WI38 (cell line): ENCODE results near the gene TGM4.
"Not testable (repeated sequence)": the region's sequence is repeated elsewhere in the genome, so short reads cannot be mapped to it uniquely, and the experiment has no call there.

Experiments used
- H3K4me3 ChIP-seq: 2 replicates; pipeline ENCODE4 v1.5.1; 2011; ENCODE audit warnings: low read depth, mild to moderate bottlenecking, control low read depth, low read length
- TF ChIP-seq, protein P1 (sequence below): IDR thresholded peaks from 2 replicates; pipeline ENCODE4 v1.5.1; 2012; ENCODE audit warnings: low read depth, mild to moderate bottlenecking, control low read depth, low read length

Gene TGM4

DNA sequence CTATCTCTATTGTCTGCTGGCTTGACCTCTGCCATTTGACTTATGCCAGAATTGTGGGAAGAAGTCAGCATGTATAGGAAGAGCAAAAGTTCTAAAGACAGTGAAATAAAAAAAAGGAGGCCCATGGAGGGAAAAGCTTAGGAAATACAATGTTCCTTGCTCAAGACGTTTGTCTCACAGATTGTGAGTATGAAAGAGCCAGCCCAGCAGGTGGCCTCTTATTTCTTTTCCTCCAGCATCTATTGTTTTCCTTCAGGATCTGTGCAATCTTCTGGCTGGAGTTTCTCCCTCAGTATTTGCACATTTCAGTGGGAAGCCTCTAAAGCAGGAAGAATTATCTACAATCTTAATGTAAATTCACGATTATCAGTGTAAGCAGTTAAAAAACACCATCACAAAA, 57.9 kb downstream of the TGM4 start:
- H3K4me3 ChIP-seq = no peak overlapping the region
- TF ChIP-seq, protein P1, sequence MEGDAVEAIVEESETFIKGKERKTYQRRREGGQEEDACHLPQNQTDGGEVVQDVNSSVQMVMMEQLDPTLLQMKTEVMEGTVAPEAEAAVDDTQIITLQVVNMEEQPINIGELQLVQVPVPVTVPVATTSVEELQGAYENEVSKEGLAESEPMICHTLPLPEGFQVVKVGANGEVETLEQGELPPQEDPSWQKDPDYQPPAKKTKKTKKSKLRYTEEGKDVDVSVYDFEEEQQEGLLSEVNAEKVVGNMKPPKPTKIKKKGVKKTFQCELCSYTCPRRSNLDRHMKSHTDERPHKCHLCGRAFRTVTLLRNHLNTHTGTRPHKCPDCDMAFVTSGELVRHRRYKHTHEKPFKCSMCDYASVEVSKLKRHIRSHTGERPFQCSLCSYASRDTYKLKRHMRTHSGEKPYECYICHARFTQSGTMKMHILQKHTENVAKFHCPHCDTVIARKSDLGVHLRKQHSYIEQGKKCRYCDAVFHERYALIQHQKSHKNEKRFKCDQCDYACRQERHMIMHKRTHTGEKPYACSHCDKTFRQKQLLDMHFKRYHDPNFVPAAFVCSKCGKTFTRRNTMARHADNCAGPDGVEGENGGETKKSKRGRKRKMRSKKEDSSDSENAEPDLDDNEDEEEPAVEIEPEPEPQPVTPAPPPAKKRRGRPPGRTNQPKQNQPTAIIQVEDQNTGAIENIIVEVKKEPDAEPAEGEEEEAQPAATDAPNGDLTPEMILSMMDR = no peak

DNA sequence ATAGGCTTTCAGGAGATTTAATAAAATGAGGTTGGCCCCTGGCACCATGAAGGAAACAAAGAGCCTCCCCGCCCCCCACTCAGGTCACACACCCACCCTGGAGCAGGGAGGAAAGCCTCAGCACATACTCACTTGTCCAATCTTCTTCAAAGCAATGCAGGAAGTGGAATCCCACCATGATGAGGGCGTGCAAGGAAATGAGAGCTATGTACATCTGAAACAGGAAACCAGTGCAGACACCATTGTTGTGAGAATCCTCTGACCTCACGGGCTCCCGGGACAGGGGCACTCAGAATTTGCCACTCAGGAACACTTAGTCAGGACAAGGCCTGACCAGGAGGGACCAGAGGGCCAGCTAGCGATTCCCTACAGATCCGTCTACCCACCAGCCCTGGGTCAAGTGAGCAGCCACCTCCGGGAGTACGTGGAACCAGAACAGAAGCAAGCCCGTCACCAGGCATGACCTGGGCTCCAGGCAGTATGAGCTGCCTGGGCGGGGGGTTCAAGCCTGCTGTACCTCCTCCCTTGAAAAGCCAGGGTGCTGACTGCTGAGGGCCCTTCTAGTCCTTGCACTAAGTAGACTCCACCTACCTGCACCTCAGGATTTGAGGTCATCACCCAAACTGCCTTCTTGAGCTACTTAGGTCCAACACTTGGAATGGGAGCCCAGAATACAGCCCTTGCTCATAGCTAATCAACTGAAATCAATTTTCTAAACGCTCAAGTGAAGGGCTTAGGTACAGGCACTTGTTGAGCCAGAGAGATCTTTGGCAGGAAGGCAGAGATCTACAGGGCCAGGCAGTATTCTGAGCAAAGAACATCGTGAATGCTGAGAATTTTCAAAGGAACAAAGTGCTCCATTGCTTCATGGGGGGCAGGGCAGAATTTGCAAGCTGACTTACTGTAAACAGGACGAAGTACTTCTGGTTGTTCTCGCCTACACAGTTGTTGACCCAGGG, 58.9 kb downstream of the TGM4 start:
- TF ChIP-seq, protein P1 = no peak
- no peak overlapping the region for H3K4me3 ChIP-seq

DNA sequence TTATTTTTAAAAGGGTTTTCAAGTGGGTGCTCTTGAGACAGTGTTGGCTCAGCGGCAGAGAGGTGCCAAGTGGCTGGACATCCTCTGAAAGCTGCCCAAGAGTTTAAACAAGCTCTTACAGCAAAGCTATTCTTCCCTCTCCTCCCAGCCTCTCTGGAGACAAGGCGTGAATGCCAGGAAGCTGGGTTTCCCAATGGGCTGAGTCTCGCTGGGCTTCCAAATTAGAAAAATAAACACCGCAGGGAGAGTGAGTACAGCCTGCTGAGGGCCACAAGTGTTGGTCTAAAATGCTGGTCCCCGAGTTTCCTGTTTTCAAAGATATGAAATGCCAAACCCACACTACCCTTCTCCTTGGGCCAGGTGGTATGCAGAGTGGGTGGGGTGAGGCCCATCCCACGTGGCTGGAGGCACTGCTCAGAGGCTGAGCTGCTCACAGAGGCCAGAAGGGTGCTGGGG, 65.2 kb downstream of the TGM4 start:
- TF ChIP-seq, protein P1 = no peak
- H3K4me3 ChIP-seq = no peak overlapping the region

DNA sequence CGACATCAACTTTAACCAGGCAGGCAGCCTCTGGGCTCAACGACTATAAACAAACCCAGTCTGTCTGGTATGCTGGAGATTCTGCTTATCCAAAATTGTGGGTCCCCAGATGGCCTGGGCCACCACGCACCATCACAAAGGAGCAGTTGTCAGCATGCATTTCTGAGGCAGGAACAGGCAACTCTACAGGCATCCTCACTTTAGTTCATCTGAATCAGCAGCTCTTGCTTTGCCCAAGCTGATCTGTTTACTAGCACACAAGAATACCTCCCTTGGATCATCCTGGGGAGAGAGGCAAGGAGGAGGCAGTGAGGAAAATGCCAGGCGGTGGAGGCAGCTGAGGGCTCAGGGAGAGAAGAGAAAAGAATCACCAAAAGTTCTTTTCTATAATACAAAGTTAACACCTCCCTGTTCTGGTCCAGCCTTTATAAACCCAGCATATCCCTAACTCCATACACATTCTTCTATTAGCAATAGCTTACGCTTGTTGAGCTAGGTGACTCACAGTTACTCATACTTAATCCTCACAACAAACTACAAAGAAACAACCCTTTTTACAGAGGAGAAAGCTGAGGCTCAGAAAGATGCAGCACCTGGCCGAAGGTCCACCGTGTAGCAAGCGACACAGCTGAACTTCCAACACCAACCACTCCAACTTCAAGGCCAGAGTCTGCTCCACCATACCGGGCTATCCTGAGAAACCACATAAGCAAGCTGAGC, 68.0 kb downstream of the TGM4 start:
- TF ChIP-seq, protein P1 = no peak
- H3K4me3 ChIP-seq = no peak overlapping the region

DNA sequence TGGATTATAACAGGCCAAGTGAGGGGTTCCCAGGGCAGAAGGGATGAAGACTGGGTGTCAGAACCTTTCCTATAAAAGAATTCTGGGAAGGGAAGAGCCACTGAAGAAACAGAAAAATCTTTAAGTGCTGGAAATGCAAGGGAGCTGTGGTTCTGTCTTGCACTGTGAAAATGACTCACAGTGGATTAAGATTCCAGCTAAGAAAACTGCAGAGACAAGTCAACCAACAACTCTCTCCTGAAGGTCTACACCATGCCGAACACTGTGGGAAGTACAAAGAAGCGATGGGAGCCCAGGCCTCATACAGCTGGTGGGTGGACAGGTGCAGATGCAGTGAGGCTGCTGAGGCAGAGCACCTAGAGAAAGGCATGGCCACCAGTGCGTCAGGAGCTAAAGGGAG, 73.8 kb downstream of the TGM4 start:
- TF ChIP-seq, protein P1 = no peak
- H3K4me3 ChIP-seq = no peak overlapping the region

DNA sequence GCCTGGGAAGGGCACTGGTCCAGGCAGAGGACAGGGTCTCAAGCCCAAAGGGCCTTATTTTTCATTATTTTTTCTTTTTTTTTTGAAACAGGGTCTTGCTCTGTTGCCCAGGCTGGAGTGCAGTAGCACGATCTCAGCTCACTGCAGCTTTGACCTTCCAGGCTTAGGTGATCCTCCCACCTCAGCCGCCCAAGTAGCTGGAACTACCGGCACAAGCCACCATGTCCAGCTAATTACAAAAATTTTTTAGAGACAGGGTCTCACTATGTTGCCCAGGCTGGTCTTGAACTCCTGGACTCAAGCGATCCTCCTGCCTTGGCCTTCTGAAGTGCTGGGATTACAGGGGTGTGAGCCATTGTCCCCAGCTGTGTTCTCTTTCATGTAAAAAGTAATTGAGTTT, 75.4 kb downstream of the TGM4 start:
- not testable (repeated sequence) for H3K4me3 ChIP-seq

DNA sequence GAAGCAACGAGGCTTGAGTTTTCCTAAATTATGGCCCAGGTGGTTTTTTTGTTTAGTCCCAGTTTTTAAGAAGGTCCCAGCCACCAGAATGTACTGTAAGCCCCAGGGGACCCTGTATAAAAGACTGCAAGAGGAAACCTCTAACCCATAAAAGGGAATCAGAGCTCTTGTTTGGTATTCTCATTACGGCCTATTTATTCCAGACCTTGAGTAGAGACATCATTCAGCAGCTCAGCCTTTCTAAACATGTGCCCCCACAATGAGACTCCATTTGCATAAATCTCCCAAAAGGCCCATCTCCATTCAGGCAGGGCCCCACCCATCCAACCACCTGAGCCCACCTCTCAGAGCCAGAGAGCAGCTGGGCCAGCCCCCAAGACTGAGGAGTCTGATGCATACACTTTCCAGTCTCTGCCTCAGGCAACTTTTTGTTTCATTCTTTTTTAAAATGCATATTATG, 75.9 kb downstream of the TGM4 start:
- H3K4me3 ChIP-seq = no peak overlapping the region
- TF ChIP-seq, protein P1 = no peak
